Measurements from ENCODE around the gene STIP1. TPM values are rescaled to one million over a fixed set of nuclear protein-coding genes. Genes with fewer than 3 reads are reported as not detected.
A peak's percentile ranks its signal among the peaks of the same experiment; 100 is the strongest.

STIP1 gene
- total and polyA plus RNA-seq, 10 of the 15 experiments (the other 5 are each of a cell fraction or from before 2014, with no cell fraction given) = 25.2 to 291 (median 191) TPM

- no peak for TF ChIP-seq CEBPZ (IDR thresholded peaks at IDR 0.05; ENCODE audit: low read depth, low read length)
- no peak for TF ChIP-seq CBX5 (IDR thresholded peaks at IDR 0.05; ENCODE audit: low read depth)
- no peak for TF ChIP-seq NR2C2 (IDR thresholded peaks at IDR 0.05; ENCODE audit: borderline replicate concordance, control insufficient read depth, insufficient read length, low read depth)
- TF ChIP-seq YBX1 (IDR thresholded peaks at IDR 0.05) = no peak
- TF ChIP-seq, protein P1, sequence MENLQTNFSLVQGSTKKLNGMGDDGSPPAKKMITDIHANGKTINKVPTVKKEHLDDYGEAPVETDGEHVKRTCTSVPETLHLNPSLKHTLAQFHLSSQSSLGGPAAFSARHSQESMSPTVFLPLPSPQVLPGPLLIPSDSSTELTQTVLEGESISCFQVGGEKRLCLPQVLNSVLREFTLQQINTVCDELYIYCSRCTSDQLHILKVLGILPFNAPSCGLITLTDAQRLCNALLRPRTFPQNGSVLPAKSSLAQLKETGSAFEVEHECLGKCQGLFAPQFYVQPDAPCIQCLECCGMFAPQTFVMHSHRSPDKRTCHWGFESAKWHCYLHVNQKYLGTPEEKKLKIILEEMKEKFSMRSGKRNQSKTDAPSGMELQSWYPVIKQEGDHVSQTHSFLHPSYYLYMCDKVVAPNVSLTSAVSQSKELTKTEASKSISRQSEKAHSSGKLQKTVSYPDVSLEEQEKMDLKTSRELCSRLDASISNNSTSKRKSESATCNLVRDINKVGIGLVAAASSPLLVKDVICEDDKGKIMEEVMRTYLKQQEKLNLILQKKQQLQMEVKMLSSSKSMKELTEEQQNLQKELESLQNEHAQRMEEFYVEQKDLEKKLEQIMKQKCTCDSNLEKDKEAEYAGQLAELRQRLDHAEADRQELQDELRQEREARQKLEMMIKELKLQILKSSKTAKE (IDR thresholded peaks at IDR 0.05; ENCODE audit: low read depth, poor library complexity, severe bottlenecking) = no peak
- peak; percentile 70 for TF ChIP-seq POU2F2 (IDR thresholded peaks at IDR 0.05; ENCODE audit: borderline replicate concordance, low read depth, low read length)
- peak; percentile 73 for TF ChIP-seq RUNX3 (IDR thresholded peaks at IDR 0.05; ENCODE audit: low read length)
- no peak for TF ChIP-seq FOXM1 (IDR thresholded peaks at IDR 0.05; ENCODE audit: low read depth, low read length)
- TF ChIP-seq, protein P2, sequence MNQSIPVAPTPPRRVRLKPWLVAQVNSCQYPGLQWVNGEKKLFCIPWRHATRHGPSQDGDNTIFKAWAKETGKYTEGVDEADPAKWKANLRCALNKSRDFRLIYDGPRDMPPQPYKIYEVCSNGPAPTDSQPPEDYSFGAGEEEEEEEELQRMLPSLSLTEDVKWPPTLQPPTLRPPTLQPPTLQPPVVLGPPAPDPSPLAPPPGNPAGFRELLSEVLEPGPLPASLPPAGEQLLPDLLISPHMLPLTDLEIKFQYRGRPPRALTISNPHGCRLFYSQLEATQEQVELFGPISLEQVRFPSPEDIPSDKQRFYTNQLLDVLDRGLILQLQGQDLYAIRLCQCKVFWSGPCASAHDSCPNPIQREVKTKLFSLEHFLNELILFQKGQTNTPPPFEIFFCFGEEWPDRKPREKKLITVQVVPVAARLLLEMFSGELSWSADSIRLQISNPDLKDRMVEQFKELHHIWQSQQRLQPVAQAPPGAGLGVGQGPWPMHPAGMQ (IDR thresholded peaks at IDR 0.05; ENCODE audit: borderline replicate concordance) = no peak
- peak; percentile 93 for TF ChIP-seq TCF12 (IDR thresholded peaks at IDR 0.05; ENCODE audit: low read depth, low read length)
- TF ChIP-seq GATAD2B (conservative IDR thresholded peaks at IDR 0.05; ENCODE audit: low read depth) = no peak; the same call in 1 of the 2 replicates
- no peak for TF ChIP-seq KAT2A (conservative IDR thresholded peaks at IDR 0.05; ENCODE audit: control insufficient read depth, low read depth, low read length)
- no peak for TF ChIP-seq CEBPB (IDR thresholded peaks at IDR 0.05; ENCODE audit: borderline replicate concordance in 1 of 2, low read depth in 2 of 2, low read length in 2 of 2)
- TF ChIP-seq, protein P3, sequence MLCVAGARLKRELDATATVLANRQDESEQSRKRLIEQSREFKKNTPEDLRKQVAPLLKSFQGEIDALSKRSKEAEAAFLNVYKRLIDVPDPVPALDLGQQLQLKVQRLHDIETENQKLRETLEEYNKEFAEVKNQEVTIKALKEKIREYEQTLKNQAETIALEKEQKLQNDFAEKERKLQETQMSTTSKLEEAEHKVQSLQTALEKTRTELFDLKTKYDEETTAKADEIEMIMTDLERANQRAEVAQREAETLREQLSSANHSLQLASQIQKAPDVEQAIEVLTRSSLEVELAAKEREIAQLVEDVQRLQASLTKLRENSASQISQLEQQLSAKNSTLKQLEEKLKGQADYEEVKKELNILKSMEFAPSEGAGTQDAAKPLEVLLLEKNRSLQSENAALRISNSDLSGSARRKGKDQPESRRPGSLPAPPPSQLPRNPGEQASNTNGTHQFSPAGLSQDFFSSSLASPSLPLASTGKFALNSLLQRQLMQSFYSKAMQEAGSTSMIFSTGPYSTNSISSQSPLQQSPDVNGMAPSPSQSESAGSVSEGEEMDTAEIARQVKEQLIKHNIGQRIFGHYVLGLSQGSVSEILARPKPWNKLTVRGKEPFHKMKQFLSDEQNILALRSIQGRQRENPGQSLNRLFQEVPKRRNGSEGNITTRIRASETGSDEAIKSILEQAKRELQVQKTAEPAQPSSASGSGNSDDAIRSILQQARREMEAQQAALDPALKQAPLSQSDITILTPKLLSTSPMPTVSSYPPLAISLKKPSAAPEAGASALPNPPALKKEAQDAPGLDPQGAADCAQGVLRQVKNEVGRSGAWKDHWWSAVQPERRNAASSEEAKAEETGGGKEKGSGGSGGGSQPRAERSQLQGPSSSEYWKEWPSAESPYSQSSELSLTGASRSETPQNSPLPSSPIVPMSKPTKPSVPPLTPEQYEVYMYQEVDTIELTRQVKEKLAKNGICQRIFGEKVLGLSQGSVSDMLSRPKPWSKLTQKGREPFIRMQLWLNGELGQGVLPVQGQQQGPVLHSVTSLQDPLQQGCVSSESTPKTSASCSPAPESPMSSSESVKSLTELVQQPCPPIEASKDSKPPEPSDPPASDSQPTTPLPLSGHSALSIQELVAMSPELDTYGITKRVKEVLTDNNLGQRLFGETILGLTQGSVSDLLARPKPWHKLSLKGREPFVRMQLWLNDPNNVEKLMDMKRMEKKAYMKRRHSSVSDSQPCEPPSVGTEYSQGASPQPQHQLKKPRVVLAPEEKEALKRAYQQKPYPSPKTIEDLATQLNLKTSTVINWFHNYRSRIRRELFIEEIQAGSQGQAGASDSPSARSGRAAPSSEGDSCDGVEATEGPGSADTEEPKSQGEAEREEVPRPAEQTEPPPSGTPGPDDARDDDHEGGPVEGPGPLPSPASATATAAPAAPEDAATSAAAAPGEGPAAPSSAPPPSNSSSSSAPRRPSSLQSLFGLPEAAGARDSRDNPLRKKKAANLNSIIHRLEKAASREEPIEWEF (IDR thresholded peaks at IDR 0.05; ENCODE audit: insufficient replicate concordance, low read depth, low read length) = no peak
- TF ChIP-seq NFXL1 (IDR thresholded peaks at IDR 0.05; ENCODE audit: borderline replicate concordance) = no peak
- TF ChIP-seq HCFC1 (IDR thresholded peaks at IDR 0.05; ENCODE audit: low read length) = no peak
- TF ChIP-seq MEF2B (IDR thresholded peaks at IDR 0.05; ENCODE audit: partially characterized antibody, poor library complexity, severe bottlenecking) = peak; percentile 59
Measured at GRCh38 chr11:64207256-64208085, 21.5 kb downstream of the STIP1 start (continued).

Data from GM12878 (cell line).